Nephron progenitor cell (in vitro differentiated cells): Measurements from ENCODE around the gene ZBTB46.

ENCODE experiments used
- DNase-seq: peaks from one replicate; pipeline ENCODE4 v3.0.0; 2021
- H3K27ac Mint-ChIP-seq: 2 replicates; pipeline ENCODE4 v1.8.0; 2021; ENCODE audit warnings: mild to moderate bottlenecking, moderate library complexity, mixed read lengths
- H3K27me3 Mint-ChIP-seq: 2 replicates; pipeline ENCODE4 v1.8.0; 2021; ENCODE audit warnings: mild to moderate bottlenecking, low read depth, mixed read lengths; ENCODE audit not compliant: poor library complexity
- H3K36me3 Mint-ChIP-seq: 2 replicates; pipeline ENCODE4 v1.8.0; 2021; ENCODE audit warnings: low read depth, mixed read lengths
- H3K4me1 Mint-ChIP-seq: 2 replicates; pipeline ENCODE4 v1.8.0; 2021; ENCODE audit warnings: mixed read lengths
- H3K4me3 Mint-ChIP-seq: 2 replicates; pipeline ENCODE4 v1.8.0; 2021; ENCODE audit warnings: mild to moderate bottlenecking, moderate library complexity, mixed read lengths
- H3K9me3 Mint-ChIP-seq: 2 replicates; pipeline ENCODE4 v1.8.0; 2021; ENCODE audit warnings: mild to moderate bottlenecking, moderate library complexity, mixed read lengths
- TF ChIP-seq, protein P1 (sequence below): fragments of 200-600 bp; sonication (generic); IDR thresholded peaks from 2 replicates; pipeline ENCODE4 v1.5.0; 2021; ENCODE audit warnings: antibody characterized with exemption

ZBTB46 gene

DNA sequence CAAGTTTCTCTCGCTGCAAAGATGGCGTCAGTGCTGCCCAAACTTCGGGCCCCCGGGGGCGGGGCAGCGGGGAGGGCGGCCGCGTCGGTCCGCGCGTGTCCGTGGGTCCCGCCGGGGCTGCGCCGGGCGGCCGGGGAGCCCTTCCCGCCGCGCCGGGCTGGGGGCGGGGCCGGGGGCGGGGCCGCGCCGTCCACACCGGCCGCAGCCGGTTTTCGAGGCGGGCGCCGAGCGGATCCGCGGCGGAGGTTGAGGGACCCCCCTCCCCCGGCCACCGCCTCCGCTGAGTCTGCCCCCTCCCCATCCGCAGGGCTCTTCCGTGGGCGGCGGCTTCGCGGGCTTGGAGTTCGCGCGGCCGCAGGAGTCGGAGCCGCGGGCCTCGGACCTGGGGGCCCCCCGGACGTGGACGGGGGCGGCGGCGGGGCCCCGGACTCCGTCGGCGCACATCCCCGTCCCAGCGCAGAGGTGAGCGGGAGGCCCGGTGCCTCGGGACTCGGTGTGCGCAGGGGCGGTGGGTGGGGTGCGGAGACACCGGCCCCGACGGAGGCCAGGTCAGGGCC, 90.9 kb downstream of the ZBTB46 start:
- no peak overlapping the region for H3K27ac Mint-ChIP-seq
- peak; percentile 64 for DNase-seq
- peaks cover 8% of the 10 kb centered on the region for H3K27me3 Mint-ChIP-seq
- H3K9me3 Mint-ChIP-seq = no peaks in the 10 kb centered on the region
- TF ChIP-seq, protein P1, sequence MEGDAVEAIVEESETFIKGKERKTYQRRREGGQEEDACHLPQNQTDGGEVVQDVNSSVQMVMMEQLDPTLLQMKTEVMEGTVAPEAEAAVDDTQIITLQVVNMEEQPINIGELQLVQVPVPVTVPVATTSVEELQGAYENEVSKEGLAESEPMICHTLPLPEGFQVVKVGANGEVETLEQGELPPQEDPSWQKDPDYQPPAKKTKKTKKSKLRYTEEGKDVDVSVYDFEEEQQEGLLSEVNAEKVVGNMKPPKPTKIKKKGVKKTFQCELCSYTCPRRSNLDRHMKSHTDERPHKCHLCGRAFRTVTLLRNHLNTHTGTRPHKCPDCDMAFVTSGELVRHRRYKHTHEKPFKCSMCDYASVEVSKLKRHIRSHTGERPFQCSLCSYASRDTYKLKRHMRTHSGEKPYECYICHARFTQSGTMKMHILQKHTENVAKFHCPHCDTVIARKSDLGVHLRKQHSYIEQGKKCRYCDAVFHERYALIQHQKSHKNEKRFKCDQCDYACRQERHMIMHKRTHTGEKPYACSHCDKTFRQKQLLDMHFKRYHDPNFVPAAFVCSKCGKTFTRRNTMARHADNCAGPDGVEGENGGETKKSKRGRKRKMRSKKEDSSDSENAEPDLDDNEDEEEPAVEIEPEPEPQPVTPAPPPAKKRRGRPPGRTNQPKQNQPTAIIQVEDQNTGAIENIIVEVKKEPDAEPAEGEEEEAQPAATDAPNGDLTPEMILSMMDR = no peak
- H3K36me3 Mint-ChIP-seq = peaks cover 10% of the 10 kb centered on the region
- H3K4me1 Mint-ChIP-seq = peaks cover 9% of the 10 kb centered on the region
- peak overlapping the region; percentile 75 for H3K4me3 Mint-ChIP-seq

DNA sequence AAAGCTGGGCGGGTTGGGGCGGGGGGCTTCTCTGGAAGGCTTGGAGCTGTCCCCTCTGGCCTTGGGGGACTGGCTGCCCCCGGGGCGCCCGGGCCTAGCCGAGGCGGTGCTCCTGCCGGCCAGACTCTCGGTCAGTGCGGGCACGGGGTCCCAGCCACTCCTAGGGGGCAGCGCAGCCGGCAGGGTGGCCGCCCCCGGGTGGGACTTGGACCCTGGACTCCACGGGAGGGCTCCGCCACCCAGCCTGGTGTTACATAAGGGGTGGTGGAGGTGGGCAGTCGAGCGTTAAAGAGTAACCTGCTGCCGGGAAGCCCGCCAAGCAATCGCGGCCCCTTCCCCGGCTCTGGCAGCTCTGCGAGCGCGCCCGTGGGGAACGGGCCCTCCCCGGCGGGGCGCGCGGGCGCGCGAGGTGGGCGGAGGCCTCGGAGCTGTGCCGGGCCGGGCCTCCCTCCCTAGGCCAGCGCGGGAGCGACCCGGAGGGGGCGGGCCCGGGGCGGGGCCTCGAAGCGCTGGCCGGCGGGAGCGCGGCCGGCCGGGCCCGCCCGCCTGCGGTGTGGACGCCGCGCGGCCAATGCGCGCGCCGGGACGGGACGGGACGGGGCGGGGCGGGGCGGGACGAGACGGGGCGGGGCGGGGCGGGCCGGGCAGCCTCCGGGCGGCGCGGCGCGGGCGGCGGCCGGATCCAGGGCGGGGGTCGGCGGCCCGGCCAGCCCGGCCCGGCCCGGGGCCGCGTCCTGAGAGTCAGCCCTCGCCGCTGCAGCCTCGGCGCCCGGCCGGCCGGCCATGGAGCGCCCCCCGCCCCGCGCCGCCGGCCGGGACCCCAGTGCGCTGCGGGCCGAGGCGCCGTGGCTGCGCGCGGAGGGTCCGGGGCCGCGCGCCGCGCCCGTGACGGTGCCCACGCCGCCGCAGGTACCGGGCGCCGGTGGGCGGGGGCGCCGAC, 91.7 kb downstream of the ZBTB46 start, which contains the start of gene SLC2A4RG:
Gene SLC2A4RG, plus strand, starts transcription at position 647 of the 940 bp plus-strand sequence. Its CDS starts 137 bp downstream, at position 784.
- H3K27ac Mint-ChIP-seq = no peak within 1 kb of the TSS
- peaks cover 8% of the 10 kb centered on the region for H3K27me3 Mint-ChIP-seq
- H3K9me3 Mint-ChIP-seq = no peaks in the 10 kb centered on the region
- H3K36me3 Mint-ChIP-seq = peaks cover 10% of the 10 kb centered on the region
- peak; percentile 84 for DNase-seq
- TF ChIP-seq, protein P1 = no peak
- peak within 1 kb of the TSS; percentile 75 for H3K4me3 Mint-ChIP-seq
- H3K4me1 Mint-ChIP-seq = peaks cover 9% of the 10 kb centered on the region

DNA sequence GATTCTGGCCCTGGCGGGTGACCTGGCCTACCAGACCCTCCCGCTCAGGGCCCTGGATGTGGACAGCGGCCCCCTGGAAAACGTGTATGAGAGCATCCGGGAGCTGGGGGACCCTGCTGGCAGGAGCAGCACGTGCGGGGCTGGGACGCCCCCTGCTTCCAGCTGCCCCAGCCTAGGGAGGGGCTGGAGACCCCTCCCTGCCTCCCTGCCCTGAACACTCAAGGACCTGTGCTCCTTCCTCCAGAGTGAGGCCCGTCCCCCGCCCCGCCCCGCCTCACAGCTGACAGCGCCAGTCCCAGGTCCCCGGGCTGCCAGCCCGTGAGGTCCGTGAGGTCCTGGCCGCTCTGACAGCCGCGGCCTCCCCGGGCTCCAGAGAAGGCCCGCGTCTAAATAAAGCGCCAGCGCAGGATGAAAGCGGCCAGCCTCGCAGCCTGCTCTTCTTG, 92.4 kb downstream of the ZBTB46 start:
- Mint-ChIP-seq H3K4me3 (no peak overlapping the region), H3K27me3 (peaks cover 8% of the 10 kb centered on the region), H3K36me3 (peaks cover 14% of the 10 kb centered on the region), H3K9me3 (no peaks in the 10 kb centered on the region), H3K4me1 (peaks cover 6% of the 10 kb centered on the region), H3K27ac (no peak overlapping the region)
- TF ChIP-seq, protein P1 = no peak
- peak; percentile 75 for DNase-seq

DNA sequence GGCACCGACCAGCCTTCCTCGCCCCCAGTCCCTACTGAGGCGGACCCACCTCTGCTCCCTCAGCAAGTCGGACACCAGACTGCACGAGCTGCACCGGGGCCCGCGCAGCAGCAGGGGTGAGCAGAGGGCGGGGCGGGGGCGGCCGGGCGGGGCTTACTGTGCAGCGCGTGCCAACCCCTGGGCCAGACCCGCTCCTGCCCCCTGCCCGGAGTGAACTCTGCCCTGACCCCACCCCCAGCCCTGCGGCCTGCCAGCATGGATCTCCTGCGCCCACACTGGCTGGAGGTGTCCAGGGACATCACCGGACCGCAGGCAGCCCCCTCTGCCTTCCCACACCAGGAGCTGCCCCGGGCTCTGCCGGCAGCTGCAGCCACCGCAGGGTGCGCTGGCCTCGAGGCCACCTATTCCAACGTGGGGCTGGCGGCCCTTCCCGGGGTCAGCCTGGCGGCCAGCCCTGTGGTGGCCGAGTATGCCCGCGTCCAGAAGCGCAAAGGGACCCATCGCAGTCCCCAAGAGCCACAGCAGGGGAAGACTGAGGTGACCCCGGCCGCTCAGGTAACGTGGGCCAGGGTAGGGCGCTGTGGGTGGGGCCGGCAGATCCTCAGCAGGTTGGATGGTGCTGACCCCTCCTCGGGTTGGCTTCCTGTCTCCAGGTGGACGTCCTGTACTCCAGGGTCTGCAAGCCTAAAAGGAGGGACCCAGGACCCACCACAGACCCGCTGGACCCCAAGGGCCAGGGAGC, 92.9 kb downstream of the ZBTB46 start:
- DNase-seq = no peak
- Mint-ChIP-seq H3K27ac (no peak overlapping the region), H3K36me3 (peaks cover 14% of the 10 kb centered on the region), H3K9me3 (no peaks in the 10 kb centered on the region), H3K27me3 (peaks cover 8% of the 10 kb centered on the region), H3K4me1 (peaks cover under 1% of the 10 kb centered on the region), H3K4me3 (no peak overlapping the region)
- TF ChIP-seq, protein P1 = no peak

DNA sequence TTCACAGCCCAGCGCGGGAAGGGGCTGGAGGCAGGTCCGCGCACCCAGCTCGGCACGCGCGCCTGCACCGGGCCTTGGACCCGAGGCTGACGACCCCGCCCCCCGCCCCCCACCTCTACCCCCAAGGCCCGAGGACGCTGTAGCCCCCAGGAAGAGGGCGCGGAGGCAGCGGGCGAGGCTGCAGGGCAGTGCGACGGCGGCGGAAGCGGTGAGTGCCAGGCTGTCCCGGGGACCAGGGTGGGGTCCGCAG, 93.4 kb downstream of the ZBTB46 start:
- H3K36me3 Mint-ChIP-seq = peaks cover 14% of the 10 kb centered on the region

More for the DNA sequence above, 93.4 kb downstream of the ZBTB46 start:
- Mint-ChIP-seq H3K27ac (no peak overlapping the region), H3K4me1 (no peaks in the 10 kb centered on the region), H3K9me3 (no peaks in the 10 kb centered on the region), H3K27me3 (peaks cover 8% of the 10 kb centered on the region), H3K4me3 (no peak overlapping the region)
- no peak for DNase-seq
- TF ChIP-seq, protein P1 = no peak
